D341Med (cell line): ENCODE data around the gene SPSB1.

Experiments
- DNase-seq: peaks from one replicate; pipeline ENCODE4 v3.0.0; 2012; ENCODE audit warnings: low spot score

The SPSB1 gene

DNA sequence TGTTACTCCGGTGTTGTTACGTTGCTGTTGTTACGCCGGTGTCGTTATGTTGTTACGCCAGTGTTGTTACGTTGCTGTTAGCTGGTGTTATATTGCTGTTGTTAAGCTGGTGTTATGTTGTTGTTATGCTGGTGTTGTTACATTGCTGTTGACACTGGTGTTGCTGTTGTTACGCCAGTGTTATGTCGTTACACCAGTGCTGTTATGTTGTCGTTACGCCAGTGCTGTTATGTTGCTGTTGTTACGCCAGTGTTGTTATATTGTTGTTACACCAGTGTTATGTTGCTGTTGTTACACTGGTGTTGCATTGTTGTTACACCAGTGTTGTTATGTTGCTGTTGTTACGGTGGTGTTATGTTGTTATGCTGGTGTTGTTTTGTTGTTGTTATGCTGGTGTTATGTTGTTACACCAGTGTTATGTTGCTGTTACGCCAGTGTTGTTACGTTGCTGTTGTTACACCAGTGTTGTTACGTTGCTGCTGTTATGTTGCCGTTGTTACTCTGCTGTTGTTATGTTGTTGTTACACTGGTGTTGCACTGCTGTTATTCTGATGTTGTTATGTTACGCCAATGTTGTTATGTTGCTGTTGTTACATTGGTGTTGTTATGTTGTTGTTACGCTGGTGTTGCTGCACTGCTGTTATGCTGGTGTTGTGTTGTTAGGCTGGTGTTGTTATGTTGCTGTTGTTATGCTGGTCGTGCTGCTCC lies 32.5 kb upstream of the SPSB1 start:
- DNase-seq = no peak

DNA sequence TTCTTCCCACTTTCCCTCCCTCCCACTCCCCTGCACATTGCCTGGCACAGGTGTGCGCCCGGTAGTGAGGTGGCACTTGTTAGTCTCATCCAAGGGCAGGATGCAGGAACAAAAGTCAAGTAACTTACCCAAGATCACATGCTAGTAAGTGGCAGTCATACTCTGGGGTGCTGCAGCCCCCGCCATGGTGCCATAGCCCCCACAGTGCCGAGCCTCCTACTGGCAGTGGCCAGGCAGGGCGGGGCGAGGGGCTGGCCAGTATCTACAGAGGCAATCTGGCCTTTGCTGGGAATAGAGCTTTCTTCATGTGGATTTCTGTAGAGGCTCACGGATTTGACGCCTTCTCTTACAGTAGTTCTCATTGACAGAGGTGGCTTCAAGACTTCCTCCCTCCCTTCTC lies 31.2 kb upstream of the SPSB1 start:
- no peak for DNase-seq

DNA sequence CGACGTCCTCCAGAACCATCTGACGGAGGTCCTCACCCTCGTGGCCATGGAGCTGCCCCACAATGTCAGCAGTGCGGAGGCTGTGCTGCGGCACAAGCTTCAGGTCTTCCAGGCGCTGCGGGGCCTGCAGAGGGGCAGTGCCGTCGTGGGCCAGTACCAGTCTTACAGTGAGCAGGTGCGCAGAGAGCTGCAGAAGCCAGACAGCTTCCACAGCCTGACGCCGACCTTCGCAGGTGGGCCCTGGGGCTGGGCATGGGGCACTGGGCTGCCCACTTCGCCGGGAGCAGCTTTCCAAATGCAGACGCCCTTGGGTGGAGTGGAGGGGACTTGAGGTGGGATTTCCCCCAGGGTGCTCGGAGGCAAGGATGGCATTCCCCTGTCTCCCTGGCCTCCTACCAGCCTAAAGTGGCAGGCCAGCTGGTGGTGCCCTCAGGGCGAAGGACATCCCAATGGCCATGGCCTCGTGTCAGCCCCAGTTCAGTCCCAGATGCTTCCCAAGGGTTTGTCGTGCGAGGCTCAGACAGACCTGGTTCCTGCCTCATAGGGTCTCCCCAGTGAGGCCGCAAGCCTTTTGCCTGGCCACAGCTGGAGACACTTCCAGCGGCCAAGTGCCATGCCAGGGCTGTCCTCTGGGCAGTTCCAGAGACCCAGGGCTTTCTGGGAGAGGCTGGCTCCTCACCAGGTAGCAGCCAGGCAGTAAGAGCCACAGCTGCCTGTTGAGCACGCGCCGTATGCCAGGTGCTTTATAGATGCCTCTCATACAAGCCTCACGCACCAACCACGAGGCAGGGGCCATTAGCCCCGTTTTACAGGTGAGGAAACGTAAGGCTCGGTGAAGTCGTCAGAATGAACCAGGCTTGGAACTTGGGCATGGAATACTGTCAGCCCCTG lies 30.4 kb upstream of the SPSB1 start:
- DNase-seq = no peak

DNA sequence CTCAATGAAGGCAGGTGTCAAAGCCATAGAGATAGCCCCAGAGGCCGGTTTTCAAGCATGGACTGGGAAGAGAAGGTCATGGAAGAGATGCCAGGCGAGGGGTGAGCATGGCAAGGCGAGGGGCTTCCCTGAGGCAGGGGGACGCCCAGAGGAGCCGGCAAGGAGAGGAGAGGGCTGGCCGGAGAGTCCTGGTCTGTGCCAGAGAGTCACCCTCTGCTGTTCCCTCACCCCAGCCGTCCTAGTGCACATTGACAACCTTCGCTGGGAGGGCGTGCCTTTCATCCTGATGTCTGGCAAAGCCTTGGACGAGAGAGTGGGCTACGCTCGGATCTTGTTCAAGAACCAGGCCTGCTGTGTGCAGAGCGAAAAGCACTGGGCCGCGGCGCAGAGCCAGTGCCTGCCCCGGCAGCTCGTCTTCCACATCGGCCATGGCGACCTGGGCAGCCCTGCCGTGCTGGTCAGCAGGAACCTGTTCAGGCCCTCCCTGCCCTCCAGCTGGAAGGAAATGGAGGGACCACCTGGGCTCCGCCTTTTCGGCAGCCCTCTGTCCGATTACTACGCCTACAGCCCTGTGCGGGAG lies 29.3 kb upstream of the SPSB1 start:
- no peak for DNase-seq

DNA sequence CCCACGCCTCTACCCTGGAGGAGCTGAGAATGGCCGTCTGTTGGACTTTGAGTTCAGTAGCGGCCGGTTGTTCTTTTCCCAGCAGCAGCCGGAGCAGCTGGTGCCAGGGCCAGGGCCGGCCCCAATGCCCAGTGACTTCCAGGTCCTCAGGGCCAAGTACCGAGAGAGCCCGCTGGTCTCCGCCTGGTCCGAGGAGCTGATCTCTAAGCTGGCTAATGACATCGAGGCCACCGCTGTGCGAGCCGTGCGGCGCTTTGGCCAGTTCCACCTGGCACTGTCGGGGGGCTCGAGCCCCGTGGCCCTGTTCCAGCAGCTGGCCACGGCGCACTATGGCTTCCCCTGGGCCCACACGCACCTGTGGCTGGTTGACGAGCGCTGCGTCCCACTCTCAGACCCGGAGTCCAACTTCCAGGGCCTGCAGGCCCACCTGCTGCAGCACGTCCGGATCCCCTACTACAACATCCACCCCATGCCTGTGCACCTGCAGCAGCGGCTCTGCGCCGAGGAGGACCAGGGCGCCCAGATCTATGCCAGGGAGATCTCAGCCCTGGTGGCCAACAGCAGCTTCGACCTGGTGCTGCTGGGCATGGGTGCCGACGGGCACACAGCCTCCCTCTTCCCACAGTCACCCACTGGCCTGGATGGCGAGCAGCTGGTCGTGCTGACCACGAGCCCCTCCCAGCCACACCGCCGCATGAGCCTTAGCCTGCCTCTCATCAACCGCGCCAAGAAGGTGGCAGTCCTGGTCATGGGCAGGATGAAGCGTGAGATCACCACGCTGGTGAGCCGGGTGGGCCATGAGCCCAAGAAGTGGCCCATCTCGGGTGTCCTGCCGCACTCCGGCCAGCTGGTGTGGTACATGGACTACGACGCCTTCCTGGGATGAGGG lies 28.5 kb upstream of the SPSB1 start:
- no peak for DNase-seq

DNA sequence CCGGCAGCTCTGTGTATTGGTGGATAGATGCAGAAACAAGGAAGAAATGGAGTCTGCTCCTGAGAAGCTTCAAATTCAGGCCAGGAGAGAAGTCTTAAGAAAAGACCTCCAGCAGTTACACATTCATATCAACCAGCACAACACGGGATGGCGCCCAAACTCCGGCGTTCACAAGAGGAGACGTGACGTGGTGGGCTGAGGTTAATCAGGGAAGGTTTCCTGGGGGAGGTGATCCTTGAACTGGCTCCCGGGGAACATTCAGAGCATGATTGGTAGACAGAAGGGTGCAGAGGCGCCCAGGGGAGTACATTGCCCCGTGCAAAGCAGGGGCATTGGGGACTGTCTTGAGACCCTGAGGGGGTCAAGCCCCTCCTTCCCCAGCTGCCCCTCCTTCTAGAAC lies 27.7 kb upstream of the SPSB1 start:
- no peak for DNase-seq

DNA sequence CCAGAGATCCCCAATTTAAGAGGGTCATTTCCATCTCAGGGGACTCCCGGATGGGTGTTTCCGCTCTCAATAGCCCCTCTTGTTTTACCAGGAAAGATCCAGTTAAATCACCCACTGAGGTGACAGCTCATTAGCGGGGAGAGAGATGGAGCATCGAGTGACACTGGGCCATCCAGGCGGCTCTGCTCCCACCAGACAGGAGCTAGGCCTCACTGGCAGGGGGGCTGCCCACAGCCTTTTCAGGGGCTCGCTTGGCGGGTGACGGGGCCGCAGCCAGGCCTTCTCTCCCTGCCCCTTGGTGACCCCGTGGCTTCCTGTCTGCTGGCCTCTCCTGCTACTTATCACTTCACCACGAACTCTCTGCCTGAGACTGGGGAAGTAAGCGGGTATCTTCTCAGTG lies 26.7 kb upstream of the SPSB1 start:
- DNase-seq = no peak

DNA sequence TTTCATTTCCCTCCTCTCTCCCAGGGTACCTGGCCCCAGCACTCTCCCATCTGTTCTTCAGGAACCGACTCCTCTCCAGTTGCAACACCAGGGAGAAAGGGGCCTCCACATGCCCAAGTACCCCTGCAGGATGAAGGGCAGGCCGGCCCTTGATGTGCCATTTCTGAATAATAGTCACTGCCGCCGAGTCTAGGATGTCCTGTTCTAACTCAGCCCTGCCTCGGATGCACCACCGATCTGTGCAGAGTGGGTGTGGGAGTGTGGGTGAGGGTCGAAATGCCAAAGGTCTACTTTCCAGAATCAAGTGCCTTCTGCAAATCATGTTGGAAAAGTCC lies 25.4 kb upstream of the SPSB1 start:
- DNase-seq = no peak

DNA sequence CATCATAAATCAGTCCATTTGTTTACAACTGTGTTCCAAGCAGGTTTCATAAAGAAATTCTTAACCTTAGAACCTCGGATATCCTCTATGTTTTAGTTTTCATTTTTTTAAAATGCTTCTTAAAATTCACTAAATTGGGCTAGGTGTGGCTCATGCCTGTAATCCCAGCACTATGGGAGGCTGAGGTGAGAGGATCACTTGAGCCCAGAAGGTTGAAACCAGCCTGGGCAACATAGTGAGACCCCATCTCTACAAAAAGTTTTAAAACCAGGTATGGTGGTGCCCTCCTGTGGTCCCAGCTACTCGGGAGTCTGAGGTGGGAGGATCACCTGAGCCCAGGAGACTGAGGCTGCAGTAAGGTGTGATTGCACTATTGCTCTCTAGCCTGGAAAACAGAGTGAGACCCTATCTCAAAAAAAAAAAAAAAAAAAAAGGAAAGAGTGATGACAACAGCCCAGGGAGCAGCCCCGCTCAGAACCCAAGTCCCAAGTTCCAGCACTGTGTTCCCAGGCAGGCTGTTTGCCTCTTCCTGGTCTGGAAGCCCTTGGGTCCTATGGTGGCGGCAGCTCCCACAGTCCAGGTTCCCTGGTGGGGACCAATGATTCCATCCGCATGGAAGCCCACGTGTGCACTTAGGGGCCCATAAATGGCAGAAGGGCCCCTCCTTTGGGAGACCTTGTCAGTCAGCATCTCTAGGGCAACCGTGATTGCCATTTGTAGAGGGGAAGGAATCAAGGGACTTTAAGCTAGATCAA lies 24.7 kb upstream of the SPSB1 start:
- DNase-seq = no peak

DNA sequence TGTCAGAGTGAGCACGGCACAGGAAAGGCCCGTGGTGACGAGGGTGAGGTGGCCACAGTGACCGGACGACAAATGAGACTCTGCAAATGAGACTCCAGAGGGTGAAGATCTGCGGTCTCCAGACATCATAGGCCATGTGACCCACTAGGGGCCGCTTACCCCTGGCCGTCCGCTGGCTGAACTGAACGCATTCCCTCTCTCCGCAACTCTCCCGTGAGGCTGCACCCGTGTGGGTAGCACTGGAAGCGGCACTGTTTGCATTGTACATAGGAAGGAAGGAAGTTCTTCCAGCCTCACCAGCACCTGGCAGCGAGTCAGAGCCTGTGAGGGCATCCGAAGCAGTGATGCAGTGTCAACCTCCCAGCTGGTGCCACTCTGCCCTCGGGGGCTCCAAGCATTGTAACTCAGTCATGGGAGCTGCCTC lies 23.6 kb upstream of the SPSB1 start:
- DNase-seq = no peak

DNA sequence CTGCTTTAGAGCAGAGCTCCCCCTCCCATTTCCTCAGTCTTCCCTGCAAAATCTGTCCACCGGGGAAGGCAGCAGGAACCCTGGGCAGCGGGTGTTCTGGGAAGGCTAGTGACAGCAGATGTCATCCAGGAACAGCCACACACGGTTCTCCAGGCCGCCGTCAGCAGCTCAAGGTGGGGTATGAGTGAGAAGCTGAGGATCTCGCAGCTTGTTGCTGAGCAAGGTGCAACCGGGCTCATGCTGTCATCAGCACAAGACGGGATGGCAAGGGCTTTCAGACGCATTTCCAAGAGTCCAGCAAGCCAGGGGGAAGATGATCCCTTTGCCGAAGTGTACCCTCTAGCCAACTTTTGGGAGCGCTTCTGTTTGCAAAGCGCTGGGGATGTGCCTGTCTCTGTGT lies 23.0 kb upstream of the SPSB1 start:
- DNase-seq = no peak

DNA sequence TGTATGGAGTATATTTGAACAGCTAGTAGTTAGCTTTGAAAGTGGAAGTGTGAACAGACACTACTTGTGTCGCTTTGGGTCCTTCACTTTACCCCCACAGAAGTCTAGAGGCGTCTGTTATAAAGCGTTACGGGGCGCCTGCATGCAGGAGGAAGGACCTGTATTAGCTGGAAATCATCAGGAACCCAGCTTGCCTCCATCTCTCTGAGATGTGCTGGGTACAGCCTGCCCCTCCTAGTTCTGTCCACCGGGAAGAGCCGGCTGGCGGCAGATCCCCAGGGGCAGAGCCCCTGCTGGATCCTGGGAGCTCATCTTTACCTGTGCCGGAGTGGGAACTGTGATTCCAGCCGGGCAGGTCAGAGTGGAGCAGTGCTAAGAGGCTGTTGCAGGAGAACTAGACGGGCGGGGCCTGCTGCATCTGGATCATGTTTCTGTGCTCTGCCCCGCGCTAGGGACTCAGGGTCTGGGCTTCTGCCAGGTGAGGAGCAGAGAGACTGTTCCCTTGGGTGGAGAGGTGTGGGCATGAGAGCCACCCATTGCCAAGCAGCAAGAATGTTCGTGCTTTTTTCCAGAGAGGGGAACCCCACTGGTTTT lies 22.3 kb upstream of the SPSB1 start:
- DNase-seq = no peak

DNA sequence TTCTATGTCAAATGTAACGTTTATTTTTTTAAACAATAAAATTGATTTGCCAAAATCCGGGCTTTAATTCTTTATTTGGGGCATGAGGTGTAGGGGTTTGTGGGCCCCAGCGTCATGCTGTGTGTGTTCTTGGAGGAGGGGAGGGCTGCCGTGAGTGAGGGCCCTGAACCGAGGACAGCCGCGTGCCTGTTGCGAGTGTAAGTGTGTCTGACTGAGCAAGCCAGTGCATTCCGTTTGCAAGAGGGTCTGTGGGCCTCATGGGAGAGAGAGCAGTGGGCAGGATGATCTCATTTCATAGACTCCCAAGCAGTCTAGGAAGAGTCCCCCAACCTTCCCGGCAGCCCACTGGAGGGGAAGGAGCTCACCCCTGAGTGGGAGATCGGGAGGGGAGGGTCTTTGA lies 21.4 kb upstream of the SPSB1 start:
- no peak for DNase-seq

DNA sequence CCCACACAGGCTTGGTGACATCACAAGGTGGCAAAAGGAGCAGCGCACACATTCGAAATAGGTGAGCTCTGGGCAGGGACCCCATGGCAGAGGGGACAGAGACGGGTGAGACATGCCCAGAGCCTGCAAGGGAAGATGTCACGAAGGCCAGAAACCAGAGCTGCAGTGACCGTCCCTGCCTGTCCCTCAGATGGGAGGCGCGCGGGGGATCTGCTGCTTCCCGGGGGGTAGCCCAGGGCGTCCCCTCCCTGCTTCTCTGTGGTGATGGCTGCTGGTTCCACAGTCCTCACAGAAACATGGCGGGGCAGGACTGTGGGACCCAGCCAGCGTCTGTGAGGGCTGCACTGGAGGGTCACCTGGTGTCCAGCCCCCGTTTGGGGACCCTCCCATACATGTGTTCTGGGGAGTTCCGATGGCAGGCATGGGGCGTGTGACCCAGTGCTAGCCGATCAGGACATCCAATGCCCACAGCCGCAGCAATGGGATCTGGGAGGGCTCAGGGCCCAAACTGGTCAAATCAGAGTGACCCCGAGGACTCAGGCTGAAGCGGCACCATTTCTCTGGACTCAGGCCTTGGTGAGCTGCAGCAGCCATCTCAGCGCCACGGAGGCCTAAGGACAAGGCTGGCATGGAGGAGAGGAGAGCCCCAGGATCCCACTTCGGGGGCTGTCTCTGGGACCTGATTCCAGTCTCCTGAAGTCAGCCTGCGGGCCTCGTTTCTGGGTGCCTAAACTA lies 20.7 kb upstream of the SPSB1 start:
- DNase-seq = no peak

DNA sequence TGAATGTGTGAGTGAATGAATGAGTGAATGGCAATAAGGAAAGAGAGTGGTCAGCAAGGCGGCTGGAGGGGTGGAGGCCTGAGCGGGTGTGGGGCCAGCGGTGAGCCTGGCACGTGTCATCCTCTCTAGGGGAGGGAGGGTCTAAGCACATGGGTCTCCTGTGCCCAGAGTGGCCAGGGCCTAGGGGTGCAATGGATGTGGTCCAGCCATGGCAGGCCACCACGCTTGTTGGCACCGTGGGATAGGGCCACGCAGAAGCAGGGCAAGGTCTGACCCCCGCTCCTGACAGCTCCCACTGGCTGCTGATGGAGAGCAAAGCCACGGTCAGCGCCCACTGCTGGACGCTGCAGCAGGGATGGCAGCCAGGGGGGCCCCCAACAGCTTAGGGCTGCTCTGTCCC lies 19.5 kb upstream of the SPSB1 start:
- no peak for DNase-seq

DNA sequence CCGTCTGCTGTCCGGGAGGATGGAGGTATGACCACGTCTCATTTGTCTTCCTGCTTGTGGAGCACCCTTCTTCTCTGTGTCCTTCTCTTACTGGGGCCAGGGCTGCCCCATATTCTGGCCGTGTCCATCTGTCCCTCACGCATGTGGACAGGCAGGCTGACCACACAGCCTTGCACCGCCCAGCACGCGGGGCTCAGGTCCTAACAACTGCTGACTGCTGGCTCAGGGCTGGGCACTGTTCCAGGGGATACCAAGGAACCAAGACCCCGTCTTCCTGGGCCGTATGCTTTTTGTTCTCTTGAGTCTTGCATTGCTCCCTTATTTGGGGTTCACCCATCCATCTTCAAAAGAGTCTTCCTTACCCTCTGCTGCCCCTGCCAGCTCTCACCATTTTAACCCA lies 17.5 kb upstream of the SPSB1 start:
- no peak for DNase-seq

DNA sequence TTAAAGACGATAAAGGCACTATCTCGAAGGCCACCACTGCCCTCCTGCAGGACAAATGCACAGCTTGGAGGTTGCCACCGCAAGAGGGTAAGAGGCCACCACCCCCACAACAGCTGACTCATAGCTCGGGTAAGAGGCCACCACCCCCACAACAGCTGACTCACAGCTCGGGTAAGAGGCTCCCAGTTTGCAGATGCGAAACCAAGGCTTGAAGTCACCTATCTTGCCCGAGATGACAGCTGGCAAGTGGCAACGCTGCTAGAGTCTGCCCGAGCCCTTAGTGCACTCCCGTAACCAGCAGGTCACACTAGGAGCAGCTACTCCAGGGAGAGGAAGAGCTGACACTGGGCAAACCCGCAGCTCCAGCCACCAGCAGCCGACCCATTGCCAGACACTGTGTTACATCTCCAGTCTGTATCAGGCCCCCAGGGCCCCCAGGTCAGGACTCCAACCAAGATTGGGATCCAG lies 17.1 kb upstream of the SPSB1 start:
- no peak for DNase-seq

DNA sequence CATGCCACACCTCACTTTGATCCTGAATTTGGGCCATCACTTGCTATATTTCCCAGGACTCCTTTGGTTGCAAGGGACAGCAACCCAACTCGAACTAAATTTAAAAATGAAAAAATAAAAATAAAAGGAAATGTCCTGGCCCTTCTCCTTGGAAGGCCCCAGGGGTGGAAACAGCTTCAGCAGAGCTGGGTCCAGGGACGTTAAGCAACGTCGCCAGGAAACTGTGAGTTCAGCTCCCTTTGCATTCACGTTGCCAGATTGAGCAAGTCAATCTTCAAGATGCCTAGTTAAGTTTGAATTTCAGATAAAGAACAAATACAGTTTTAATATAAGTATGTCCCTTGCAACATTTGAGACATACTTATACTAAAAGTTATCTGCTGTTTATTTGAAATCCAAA lies 14.6 kb upstream of the SPSB1 start:
- no peak for DNase-seq

DNA sequence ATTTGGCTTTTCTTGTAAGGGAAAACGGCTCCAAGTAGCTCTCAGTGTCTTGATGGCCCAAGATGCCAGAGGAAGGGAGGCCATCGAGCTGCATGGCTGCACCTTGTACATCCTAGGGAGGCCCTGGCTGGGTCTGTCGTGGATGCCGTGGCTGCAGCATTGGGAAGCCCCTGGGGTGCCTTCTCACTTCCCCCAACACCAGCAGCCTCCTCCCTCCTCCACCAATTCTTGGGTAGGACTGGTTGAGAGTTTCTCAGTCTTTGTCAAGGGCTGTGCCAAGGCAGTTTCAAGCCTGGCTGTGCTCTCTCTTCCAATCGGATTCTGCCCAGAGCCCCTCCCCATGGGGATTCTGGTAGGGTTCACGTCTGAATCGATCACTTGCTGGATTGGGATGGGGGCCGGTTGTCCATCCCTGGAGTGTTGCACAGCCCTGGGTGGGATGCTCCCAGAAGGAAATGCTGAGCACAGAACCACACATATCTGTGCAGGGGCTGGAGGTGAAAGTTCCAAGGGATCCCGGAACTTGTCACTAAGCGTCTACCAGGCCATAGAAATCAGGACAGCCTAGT lies 14.0 kb upstream of the SPSB1 start:
- no peak for DNase-seq
